ENCODE results near the gene TBX4.

DNA sequence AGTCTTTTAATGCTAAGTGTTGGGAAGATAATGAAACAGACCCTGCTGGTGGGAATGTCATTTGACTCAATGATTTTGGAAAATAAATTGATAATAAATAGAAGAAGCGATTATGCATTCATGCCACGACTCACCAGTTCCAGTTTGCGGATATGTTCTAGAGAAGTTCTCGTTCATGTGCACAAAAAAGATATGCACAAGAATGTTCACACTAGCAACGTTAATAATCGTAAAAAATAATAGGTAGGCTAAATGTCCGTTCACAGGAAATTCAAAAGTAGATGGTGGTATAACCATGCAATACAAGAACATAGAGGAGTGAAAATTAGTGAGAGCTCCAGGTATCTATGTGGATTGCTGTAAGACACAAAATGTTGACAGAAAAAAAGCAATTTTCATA lies 79.0 kb downstream of the TBX4 start:
- TF ChIP-seq EZH2 (conservative IDR thresholded peaks at IDR 0.05; ENCODE audit: low read depth, low read length) (no peak), TP53 (CRISPR knock-in tag; conservative IDR thresholded peaks at IDR 0.05) (no peak), STAT5B (CRISPR knock-in tag; IDR thresholded peaks at IDR 0.05) (no peak), EP300 (IDR thresholded peaks at IDR 0.05; ENCODE audit: low read depth in 2 of 2, low read length in 2 of 2) (no peak), EP300 (CRISPR knock-in tag; IDR thresholded peaks at IDR 0.05; ENCODE audit: borderline replicate concordance) (no peak), ZNF781 (CRISPR knock-in tag; IDR thresholded peaks at IDR 0.05; ENCODE audit: borderline replicate concordance, not compliant biosample characterization) (no peak), KAT7 (CRISPR knock-in tag; IDR thresholded peaks at IDR 0.05; ENCODE audit: borderline replicate concordance) (no peak), BHLHE40 (IDR thresholded peaks at IDR 0.05; ENCODE audit: low read length) (no peak), ZNF572 (CRISPR knock-in tag; IDR thresholded peaks at IDR 0.05) (no peak)
- TF ChIP-seq, protein P1, sequence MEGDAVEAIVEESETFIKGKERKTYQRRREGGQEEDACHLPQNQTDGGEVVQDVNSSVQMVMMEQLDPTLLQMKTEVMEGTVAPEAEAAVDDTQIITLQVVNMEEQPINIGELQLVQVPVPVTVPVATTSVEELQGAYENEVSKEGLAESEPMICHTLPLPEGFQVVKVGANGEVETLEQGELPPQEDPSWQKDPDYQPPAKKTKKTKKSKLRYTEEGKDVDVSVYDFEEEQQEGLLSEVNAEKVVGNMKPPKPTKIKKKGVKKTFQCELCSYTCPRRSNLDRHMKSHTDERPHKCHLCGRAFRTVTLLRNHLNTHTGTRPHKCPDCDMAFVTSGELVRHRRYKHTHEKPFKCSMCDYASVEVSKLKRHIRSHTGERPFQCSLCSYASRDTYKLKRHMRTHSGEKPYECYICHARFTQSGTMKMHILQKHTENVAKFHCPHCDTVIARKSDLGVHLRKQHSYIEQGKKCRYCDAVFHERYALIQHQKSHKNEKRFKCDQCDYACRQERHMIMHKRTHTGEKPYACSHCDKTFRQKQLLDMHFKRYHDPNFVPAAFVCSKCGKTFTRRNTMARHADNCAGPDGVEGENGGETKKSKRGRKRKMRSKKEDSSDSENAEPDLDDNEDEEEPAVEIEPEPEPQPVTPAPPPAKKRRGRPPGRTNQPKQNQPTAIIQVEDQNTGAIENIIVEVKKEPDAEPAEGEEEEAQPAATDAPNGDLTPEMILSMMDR (CRISPR knock-in tag; IDR thresholded peaks at IDR 0.05), result no peak

Measured in HepG2 (cell line).